HG02973 (cell line): ENCODE data around the gene ADSL.
"Not testable (repeated sequence)": the region's sequence is repeated elsewhere in the genome, so short reads cannot be mapped to it uniquely, and the experiment has no call there.

Source experiments
- ATAC-seq: cut with Tn5 transposase; IDR thresholded peaks from one replicate; pipeline ENCODE4 v1.9.1; 2021; ENCODE audit warnings: moderate library complexity; ENCODE audit not compliant: unreplicated experiment

Gene ADSL

DNA sequence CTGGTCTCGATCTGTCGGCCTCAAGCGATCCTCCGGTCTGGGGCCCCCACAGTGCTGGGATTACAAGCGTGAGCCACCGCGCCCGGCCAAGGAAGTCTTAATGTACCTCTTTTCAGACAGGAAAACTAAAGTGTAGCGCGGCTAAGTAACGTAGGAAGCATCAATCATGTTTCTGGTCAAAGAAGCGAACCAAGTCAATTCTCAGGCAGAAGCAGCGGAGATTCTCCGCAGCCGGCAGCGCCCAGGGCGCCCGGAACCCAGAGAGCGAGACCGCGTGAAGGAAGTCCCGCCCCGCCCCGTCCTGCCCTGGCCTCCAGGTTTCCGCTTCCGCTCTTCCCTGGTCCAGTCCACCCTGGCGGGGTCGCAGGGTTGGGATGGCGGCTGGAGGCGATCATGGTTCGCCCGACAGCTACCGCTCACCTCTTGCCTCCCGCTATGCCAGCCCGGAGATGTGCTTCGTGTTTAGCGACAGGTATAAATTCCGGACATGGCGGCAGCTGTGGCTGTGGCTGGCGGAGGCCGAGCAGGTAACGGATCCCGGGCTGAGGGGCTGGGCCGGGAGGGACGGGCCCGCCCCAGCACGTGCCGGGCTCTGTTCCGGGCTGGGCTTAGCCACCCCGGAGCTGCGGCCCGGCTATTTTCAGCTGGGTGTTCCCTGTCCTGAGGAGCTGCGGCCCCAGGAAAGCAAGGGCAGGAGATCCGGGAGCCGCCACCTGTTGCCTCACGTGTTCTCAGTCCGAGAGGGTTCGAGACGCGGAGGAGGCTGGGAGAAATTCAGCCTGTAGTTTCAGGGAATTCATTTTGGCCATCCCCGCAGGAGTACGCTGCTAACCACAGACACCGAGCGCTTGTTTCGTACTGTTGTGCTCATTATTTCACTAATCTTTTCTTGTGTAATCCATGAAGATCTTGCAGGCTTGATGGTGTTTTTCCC, at the start of gene ADSL:
Gene ADSL, plus strand, starts transcription at position 316 of the 934 bp plus-strand sequence. Its CDS starts 59 bp downstream, at position 375.
- ATAC-seq = peak; percentile 74

DNA sequence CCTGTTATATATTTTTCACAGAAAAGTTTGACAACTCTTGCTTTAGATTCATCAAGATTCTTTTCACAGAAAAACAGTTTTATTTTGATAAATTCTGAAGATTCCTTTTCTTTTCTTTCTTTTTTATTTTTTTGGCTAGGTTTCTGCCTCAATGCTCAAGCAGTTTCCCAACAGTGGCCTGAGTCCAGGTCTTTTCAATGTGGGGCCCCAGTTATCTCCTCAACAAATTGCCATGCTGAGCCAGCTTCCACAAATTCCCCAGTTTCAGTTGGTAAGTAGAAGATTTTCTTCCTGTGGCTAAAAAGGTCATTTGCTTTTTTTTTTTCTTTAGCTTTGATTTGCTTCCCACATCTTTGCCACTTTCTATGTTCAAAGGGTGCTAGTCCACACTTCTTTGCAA, 46.0 kb upstream of the ADSL start:
- no peak for ATAC-seq

DNA sequence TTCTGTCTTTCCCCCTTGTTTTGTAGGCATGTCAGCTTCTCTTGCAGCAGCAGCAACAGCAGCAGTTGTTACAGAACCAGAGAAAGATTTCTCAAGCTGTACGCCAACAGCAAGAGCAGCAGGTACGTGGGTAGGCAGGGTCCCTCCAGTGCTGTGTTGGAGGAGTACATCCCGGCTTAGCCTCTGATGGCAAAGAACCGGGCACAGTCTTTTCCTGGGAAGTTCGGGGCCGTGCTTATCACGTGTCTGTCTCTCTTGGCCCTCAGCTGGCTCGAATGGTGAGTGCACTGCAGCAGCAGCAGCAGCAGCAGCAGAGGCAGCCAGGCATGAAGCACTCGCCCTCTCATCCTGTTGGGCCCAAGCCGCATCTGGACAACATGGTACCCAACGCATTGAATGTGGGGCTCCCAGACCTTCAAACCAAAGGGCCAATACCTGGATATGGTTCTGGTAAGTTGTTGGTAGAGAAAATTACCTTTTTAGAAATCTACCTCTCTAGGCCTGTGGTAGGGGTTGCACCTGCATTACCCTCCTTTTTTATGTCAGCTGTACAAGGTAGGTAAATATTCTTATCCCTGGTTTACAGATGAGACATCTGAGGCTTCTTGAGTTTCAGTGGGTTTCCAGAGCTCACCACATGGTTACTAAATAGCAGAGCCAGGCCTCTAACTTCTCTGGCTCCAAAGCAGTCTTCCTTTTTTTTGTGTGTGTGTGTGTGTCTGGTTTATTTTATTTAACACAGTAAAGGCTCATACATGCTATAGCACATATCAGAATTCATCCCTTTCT, 45.2 kb upstream of the ADSL start:
- ATAC-seq = no peak

DNA sequence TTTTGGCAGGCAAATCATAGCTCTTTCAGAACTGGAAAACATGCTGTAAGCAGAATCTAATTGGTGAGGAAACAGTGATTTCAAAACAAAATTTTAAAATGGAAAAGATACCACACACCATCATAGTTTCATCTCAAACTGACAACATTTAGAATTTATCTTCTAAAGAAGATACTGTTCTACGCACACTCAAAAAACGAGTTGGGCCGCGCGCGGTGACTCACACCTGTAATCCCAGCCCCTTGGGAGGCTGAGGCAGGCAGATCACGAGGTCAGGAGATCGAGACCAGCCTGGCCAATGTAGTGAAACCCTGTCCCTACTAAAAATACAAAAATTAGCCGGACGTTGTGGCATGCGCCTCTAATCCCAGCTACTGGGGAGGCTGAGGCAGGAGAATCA, 44.2 kb upstream of the ADSL start:
- no peak for ATAC-seq

DNA sequence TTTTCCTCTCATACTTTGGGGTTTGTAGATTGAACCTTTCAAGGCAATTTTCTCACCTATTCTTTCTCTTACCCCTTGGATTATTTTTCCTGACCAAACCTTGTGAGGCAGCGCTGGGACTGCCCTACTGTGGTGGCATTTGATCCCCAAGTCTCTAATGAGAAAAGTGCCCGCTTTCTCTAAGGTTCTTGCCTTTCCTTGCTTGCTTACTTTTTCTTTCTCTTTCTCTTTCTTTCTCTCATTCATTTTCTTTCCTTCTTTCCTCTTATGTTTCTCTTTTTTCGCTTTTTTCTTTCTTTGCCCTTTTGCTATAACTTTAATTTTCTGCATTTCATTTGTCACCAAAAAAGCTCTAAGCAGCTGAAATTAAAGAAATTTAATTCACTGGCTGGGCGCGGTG, 40.7 kb upstream of the ADSL start:
- no peak for ATAC-seq

DNA sequence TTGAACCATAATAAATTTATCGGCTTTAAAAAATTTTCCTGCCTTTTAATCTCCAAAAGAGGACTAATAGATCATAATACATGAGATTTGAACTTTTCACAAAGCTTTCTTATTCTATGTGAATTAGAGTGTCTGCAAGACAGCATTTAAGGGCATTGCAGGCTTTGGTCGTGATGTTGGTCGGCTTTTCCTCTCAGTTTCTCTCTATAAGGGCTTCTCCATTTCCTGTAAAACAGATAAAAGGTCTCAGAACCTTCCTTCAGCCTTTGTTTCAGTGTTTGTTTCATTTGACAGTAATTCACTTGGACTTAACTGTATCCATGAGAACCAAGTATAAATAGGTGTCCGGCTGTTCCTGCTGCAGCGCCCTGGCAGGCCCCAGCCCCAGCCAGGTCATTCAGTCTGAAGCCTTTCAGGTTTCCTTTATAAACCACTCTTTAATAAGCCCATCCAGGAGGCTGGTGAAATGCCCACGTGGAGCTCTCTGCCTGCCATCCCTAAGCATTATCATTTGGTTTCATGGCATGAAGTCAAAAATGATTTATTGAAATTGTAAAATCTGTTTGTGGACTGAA, 37.2 kb upstream of the ADSL start:
- no peak for ATAC-seq

DNA sequence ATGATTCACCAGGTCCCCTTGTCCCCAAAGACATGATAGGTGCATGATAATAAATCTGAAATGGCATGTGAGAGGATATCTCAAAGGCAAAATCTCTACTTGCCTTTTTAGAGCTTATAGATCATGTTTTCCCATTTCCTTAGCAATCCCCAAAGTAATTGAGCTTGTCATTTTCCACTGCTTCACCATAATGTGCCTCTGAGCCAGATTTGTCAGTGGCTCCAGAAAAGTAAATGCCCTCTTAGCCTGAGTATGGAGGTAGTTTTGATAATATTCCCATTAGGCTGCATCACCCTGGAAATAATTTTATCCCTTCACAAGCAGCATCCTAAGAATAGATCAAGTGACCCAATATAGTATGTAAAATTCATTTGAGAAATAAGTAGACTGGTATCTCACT, 36.7 kb upstream of the ADSL start:
- ATAC-seq = no peak

DNA sequence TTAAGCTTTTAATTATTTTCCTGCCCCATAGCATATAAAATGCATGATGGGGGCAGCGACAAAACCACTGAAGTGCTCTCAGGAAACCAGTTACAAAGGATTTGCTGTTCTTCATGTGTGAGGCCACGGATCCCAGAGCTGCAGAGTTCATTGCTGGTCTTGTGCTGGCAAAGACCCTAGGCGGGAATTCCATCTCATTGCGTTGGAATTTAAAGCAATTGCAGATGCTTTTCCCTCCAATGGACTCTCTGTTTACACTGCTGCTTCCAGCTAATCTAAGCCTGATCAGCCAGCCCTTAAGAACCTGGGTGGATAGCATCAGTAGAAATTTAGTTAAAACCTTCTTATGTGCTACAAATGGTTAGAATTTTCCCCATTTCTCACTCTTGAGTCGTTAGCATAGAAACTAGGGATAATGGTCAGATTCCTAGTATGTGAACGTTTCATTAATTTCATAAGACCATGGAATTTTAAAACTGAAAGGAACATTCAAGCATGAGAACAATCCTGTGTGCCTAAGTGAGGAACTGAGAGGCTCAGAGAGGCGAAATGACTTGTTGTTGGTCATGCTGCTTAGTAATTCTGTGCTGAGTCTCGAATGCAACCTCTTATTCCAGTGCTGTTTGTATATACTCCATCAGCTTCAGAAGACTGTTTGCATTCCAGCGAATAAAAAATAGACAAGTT, 36.1 kb upstream of the ADSL start:
- ATAC-seq = no peak

DNA sequence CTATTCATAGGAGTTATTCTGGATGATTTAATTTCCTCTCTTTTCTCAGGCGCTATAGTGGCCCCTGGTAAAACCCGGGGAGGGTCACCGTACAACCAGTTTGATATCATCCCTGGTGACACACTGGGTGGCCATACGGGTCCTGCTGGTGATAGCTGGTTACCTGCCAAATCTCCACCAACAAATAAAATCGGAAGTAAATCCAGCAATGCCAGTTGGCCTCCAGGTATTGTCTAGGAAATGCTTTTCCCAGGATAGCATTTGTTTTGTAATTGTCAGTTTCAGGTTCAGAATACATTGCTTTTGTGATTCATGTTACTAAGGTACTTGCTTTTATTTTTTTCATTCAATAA, 35.6 kb upstream of the ADSL start:
- no peak for ATAC-seq

DNA sequence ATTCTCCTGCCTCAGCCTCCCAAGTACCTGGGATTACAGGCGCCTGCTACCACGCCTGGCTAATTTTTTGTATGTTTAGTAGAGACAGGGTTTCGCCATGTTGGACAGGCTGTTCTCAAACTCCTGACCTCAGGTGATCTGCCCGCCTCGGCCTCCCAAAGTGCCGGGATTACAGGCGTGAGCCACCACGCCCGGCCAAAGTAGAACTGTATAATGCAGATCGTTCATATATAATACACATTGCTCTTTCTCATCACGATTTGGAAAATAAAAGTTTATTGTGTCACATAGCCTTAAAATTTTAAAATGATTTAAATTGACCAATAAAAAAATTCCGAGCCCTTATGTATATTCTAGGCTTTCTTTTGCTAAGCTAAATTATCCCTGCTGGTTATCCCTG, 34.7 kb upstream of the ADSL start:
- not testable (repeated sequence) for ATAC-seq

DNA sequence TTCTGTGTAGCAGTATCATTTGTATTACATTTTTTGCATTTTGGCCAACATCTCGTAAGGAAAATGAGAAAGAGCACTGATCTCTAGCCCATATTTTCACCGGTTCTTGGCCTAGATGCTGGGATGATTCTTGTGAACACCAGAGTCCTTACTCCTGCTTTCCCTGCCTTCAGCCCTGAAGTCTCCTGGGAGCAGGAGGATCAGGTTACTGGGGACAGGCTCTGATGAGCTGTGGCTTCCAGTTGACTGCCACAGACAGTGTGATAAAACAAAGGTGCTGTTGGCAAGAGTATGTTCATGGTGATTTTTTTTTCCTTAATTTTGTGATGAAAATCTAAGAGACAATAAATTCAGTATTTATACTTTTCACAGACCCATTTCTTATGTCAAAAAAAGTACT, 34.2 kb upstream of the ADSL start:
- no peak for ATAC-seq

DNA sequence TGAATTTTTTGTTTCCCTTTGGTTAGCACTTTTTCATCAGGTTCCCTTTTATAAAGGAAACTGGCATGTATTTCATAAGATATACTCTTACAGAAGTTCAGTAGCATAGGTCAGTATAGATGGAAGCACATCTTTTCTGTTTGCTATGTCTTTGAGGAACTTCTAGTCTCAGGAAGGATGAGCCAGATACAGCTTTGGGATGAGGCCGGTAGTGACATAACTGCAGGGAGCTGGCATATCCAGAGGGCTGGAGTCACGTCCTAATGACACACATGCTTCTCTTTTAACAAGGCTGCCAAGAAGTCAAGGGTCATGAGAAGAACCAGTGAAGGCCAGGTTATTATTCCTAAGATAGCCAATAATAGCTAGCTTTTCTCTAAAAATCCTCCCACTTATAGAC, 33.3 kb upstream of the ADSL start:
- no peak for ATAC-seq

DNA sequence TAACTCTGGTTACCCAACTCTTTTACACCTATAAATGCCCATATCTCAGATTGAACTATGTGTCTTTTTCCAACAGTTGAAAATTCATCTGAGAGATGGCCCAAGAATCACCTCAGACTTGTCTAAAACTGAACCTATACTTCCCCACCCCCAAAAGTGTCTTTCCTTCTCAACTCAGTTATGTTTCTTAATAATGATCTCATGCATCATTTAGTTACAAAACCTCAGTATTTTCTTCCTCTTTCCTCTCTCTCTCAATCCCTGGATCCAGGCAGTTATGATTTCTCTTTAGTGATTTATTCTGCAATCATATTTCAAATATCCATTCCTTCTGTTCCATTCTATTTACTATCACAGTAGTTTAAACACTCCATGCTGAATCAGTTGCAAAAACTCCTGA, 32.3 kb upstream of the ADSL start:
- ATAC-seq = no peak

DNA sequence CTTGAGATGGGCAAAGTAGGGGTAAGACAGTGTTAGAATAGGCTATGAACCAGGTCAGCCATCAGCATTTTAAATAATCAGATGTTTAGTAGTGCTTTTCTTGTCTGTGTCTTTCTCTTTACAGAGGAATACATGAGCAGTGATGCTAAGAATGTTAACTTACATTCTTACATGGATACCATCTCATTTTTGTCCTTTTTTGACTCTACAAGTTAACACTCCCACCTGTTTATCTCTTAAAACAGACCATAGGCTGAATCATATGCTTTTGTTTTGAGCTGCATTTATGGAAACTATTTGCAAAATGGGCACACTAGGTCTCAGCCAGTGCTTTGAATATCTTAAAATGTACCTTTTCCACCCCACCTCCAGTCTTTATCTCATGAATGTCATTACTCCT, 25.6 kb upstream of the ADSL start:
- no peak for ATAC-seq

DNA sequence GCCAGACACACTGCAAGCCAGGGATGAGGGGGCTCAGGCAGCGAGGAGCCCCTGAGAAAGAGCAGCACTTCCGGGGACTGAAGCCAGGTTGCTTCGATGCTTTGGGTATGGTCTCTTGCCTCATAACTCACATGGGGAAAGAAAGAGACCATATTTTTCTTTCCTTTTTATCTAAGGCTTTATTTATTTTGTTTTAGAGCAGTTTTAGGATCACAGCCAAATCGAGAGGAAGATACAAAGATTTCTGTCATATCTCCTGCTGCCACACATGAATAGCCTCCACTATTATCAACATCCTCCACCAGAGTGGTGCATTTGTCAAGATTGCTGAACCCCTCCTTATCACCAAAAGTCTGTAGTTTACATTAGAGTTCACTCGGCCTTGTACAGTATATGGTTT, 24.3 kb upstream of the ADSL start:
- ATAC-seq = no peak

DNA sequence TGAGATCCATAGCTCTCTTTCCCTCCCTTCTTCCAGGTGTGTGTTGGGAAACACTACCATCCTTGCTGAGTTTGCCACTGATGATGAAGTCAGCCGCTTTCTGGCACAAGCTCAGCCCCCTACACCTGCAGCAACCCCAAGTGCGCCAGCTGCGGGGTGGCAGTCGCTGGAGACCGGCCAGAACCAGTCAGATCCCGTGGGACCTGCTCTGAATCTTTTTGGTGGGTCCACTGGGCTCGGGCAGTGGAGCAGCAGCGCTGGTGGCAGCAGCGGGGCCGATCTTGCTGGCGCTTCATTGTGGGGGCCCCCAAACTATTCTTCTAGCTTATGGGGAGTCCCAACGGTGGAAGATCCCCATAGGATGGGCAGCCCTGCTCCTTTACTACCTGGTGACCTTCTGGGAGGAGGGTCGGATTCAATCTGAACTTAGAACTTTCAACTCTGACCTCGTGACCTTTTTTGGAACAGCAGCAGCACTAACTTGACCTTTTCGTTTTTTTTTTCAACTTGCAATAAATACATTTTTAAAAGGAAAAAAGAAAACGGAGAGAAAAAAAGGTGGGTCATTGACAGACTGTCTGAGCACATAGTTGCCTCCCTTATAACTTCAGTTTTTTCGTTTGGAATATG, 23.4 kb upstream of the ADSL start:
- ATAC-seq = no peak

DNA sequence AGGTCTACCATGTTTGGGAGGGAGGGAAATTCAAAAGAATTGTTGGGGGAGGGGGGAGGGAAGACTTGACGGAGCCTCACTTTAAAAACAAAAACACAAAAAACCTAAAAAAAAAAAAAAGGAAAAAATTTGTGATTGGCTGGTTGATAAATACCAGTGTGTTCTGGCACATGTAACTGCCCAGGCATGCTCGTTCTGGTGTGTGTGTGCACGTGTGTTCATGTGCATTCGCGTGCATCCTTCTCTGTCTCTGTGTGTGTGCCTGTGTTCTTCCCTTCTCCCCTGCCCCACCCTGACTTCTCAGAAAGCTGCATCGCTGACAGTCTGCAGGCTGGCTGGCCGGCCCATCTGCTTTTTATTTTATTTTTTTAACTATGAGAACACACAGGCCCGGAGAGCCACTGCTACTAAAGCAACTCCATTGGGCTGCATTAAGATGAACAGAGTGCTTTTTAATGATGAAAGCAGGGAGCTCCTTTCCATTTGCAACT, 22.6 kb upstream of the ADSL start:
- no peak for ATAC-seq

DNA sequence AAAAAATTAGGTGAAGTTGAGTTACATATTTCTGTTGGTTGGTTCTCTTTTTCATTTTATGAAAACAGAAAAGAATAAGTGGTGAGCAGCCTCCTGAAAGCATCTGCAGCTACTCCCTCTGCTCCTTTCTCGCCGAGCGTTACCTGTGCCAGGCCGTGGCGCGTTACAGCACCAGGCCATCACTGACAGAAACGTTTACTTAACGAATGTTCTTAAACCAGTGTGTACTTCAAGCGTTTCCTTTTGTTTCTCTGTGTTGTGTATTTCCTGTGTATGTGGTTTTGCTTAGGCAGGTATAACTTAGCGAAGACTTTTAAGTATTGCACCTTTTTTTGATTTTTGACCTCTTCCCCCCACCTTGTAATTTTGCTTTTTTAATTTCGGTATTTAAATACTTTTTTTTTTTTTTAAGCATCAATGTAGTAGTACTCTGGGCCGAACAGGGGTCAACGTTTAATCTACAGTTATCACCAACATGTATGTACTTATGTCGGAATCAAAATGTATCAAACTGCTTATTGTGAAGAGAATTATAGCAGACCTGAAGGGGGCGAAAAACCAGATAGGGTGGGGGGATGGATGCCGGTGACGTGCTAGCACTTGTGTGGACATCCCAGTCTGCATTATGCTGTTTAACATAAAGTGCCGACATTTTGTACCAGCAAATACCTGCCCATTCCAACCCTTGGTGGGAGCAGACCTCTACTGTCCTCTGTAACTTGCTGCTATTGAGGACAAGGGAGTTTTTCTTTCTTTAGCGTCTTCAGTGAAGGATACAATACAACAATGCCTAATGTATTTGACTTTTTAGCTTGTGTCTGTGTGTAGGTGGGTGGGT, 21.6 kb upstream of the ADSL start:
- ATAC-seq = no peak

DNA sequence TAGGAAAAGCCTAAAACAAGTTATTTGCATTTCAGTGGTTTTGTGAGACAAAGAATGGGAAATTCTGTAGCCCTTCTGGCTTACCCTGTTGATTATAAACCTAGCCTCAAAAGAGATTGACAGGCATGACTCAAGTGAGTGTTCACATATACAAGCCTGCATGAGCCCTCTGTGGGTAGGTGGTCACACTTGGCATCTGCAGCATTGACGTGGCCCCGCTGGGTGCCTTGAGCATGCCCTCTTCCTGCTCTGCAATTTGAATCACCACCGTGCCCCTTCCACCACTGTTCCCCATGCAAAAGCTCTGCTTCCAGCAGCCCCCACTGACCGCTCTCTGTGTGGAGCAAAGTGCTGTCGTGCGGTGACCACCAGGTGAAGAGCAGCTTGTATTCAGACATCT, 21.0 kb upstream of the ADSL start:
- no peak for ATAC-seq
